ENCODE data around the gene FAM20A.

FAM20A gene

GRCh38 chr17:68606451-68607307 is 5.5 kb upstream of the FAM20A start:
- no peak overlapping the region for H3K4me3 ChIP-seq (ENCODE audit: low read depth, low read length)
- no peak for TF ChIP-seq CTCF (IDR thresholded peaks at IDR 0.05; ENCODE audit: low read depth, low read length)
- peaks cover 22% of the 10 kb centered on the region for H3K27me3 ChIP-seq
- no peak for DNase-seq
- H3K9me3 ChIP-seq, result no peaks in the 10 kb centered on the region
- H3K4me1 ChIP-seq, result no peaks in the 10 kb centered on the region
- no peaks in the 10 kb centered on the region for H3K36me3 ChIP-seq

- peaks cover 28% of the 10 kb centered on the region for H3K27me3 ChIP-seq
- no peak for DNase-seq
- TF ChIP-seq CTCF (IDR thresholded peaks at IDR 0.05; ENCODE audit: low read depth, low read length), result no peak
- no peaks in the 10 kb centered on the region for H3K9me3 ChIP-seq
- H3K4me1 ChIP-seq, result no peaks in the 10 kb centered on the region
- H3K36me3 ChIP-seq, result no peaks in the 10 kb centered on the region
- H3K4me3 ChIP-seq (ENCODE audit: low read depth, low read length), result no peak overlapping the region
Observed at GRCh38 chr17:68605914-68606313, 4.7 kb upstream of the FAM20A start.

GRCh38 chr17:68603656-68604055 is 2.5 kb upstream of the FAM20A start:
- peaks cover 51% of the 10 kb centered on the region for H3K27me3 ChIP-seq
- TF ChIP-seq CTCF (IDR thresholded peaks at IDR 0.05; ENCODE audit: low read depth, low read length), result no peak
- H3K36me3 ChIP-seq, result no peaks in the 10 kb centered on the region
- no peak overlapping the region for H3K4me3 ChIP-seq (ENCODE audit: low read depth, low read length)
- no peaks in the 10 kb centered on the region for H3K9me3 ChIP-seq
- DNase-seq, result no peak
- no peaks in the 10 kb centered on the region for H3K4me1 ChIP-seq

- Histone ChIP-seq H3K4me3 (ENCODE audit: low read depth, low read length) (no peak overlapping the region), H3K4me1 (no peaks in the 10 kb centered on the region), H3K9me3 (no peaks in the 10 kb centered on the region), H3K36me3 (no peaks in the 10 kb centered on the region), H3K27me3 (peaks cover 57% of the 10 kb centered on the region)
- no peak for TF ChIP-seq CTCF (IDR thresholded peaks at IDR 0.05; ENCODE audit: low read depth, low read length)
- no peak for DNase-seq
Observed at GRCh38 chr17:68603027-68603426, 1.9 kb upstream of the FAM20A start.

- Histone ChIP-seq H3K4me3 (ENCODE audit: low read depth, low read length) (no peak overlapping the region), H3K36me3 (no peaks in the 10 kb centered on the region), H3K27me3 (peaks cover 59% of the 10 kb centered on the region), H3K4me1 (no peaks in the 10 kb centered on the region), H3K9me3 (no peaks in the 10 kb centered on the region)
- no peak for DNase-seq
- TF ChIP-seq CTCF (IDR thresholded peaks at IDR 0.05; ENCODE audit: low read depth, low read length), result no peak
Observed at GRCh38 chr17:68602289-68602688, 1.1 kb upstream of the FAM20A start.

- Histone ChIP-seq H3K27me3 (peaks cover 59% of the 10 kb centered on the region), H3K36me3 (no peaks in the 10 kb centered on the region), H3K4me3 (ENCODE audit: low read depth, low read length) (no peak overlapping the region), H3K9me3 (no peaks in the 10 kb centered on the region), H3K4me1 (no peaks in the 10 kb centered on the region)
- no peak for DNase-seq
- no peak for TF ChIP-seq CTCF (IDR thresholded peaks at IDR 0.05; ENCODE audit: low read depth, low read length)
Observed at GRCh38 chr17:68601565-68602288, 560 bp upstream of the FAM20A start.

Data from BE2C (cell line).